ENCODE results near the gene CDC16. TPM values are rescaled to one million over a fixed set of nuclear protein-coding genes. Genes with fewer than 3 reads are reported as not detected.

Gene CDC16
- total RNA-seq, 1 donor from 2014 or later, result 28.8 TPM

Other genes starting within 250 kb of the CDC16 start
- 30.7 and 33.9 TPM in 2 replicates for gene RASA3, start 102.3 kb upstream of the CDC16 start, total RNA-seq
- not detected in 2 replicates for gene CFAP97D2, start 55.6 kb upstream of the CDC16 start, total RNA-seq
- 12.2 and 20.6 TPM in 2 replicates for gene UPF3A, start 46.7 kb downstream of the CDC16 start, total RNA-seq
- gene CHAMP1, start 79.6 kb downstream of the CDC16 start, total RNA-seq, result 6.4 and 9.6 TPM in 2 replicates